Coronary artery (tissue), 2 donors: ENCODE results near the gene PRDM8.
"Not testable (repeated sequence)": the region's sequence is repeated elsewhere in the genome, so short reads cannot be mapped to it uniquely, and the experiment has no call there.

Experiments
- DNase-seq: peaks from one replicate; pipeline ENCODE4 v3.0.0-alpha.2; 2017; ENCODE audit warnings: low spot score
- H3K27ac ChIP-seq, 2 donors: fragments of 200-600 bp; sonication (generic); one replicate each; pipeline ENCODE4 v1.5.1; 2016 to 2019
- H3K4me3 ChIP-seq: fragments of 200-600 bp; sonication (generic); 2 replicates; pipeline ENCODE4 v1.5.1; 2016; ENCODE audit warnings: mild to moderate bottlenecking, moderate library complexity
- TF ChIP-seq, protein P1 (sequence below): fragments of 200-600 bp; sonication (generic); IDR thresholded peaks from one replicate; pipeline ENCODE4 v1.5.1; 2019; ENCODE audit warnings: antibody characterized with exemption

The PRDM8 gene

DNA sequence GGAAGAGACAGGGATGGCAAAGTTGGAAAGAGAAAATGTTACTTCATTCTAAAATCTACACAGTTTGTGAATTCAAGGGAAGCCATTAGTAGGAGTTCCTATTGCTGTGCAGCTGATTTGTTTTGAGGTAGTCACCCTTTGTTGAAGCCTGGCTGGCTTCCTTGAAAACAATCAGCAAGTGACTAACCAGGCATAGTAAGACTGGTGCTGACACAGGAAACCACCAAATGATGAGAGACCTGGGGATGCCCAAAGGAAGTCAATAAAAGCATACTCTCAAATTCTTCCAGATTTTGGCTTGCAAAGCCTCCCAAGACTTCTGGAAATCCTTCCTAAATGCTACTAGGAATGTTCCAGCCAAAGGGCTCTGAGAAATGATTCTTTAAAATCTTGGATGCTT is 23.9 kb upstream of the PRDM8 start:
- TF ChIP-seq, protein P1, sequence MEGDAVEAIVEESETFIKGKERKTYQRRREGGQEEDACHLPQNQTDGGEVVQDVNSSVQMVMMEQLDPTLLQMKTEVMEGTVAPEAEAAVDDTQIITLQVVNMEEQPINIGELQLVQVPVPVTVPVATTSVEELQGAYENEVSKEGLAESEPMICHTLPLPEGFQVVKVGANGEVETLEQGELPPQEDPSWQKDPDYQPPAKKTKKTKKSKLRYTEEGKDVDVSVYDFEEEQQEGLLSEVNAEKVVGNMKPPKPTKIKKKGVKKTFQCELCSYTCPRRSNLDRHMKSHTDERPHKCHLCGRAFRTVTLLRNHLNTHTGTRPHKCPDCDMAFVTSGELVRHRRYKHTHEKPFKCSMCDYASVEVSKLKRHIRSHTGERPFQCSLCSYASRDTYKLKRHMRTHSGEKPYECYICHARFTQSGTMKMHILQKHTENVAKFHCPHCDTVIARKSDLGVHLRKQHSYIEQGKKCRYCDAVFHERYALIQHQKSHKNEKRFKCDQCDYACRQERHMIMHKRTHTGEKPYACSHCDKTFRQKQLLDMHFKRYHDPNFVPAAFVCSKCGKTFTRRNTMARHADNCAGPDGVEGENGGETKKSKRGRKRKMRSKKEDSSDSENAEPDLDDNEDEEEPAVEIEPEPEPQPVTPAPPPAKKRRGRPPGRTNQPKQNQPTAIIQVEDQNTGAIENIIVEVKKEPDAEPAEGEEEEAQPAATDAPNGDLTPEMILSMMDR = no peak
- no peak overlapping the region for H3K4me3 ChIP-seq
- DNase-seq = no peak
- H3K27ac ChIP-seq = no peak overlapping the region

GRCh38 chr4:80173841-80174240 is 23.5 kb upstream of the PRDM8 start:
- H3K27ac ChIP-seq = no peak overlapping the region

GRCh38 chr4:80177793-80178192 is 19.5 kb upstream of the PRDM8 start:
- H3K4me3 ChIP-seq, H3K27ac ChIP-seq, DNase-seq: not testable (repeated sequence)

More at GRCh38 chr4:80173841-80174240, 23.5 kb upstream of the PRDM8 start:
- H3K4me3 ChIP-seq = no peak overlapping the region
- TF ChIP-seq, protein P1 = no peak
- no peak for DNase-seq

DNA sequence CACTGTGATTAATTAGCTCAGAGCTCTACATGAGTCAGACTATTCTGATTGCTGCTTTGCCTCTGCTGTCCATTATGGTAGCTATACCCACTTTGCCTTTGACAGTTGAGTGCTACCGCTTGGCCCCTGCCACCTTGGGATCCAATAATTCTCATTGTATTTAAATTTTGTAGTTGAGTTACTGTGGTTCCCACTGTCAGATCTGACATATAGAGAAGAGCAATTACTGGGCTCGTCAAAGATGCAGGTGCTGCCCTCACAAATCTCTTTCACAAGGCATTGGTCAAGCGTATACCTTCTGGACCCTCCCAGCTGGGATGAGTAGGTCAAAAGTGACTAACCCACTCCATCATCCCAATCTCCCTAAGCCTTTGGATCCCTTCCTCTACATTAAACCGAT is 18.3 kb upstream of the PRDM8 start:
- TF ChIP-seq, protein P1 = no peak
- H3K4me3 ChIP-seq = no peak overlapping the region
- DNase-seq = no peak

DNA sequence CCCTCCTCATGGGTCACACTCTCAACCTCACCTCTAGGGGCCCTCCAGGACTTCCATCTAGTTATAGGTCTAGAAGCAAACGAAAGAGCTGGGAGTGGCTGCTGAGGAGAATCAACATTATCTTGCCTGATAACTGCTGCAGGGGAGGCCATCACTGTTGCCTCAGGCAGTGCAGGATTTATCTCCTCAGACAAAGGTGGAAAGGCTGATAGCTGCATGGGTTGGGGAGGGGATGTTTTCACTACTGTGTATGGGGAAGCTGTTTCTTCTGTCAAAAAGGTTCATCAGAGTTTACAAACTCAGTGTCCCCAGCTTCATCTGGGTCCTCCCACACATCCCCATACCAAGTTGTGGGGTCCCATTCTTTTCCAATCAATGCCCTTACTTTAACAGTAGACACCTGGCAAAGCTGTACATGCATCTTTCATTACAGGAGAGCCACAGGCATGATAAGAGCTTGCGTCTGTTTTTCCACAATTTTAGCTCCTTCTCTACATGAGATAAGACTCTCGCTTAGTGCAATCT is 17.6 kb upstream of the PRDM8 start:
- H3K27ac ChIP-seq = no peak overlapping the region
- H3K4me3 ChIP-seq = no peak overlapping the region
- TF ChIP-seq, protein P1 = no peak
- DNase-seq = no peak

More for the DNA sequence above, 18.3 kb upstream of the PRDM8 start:
- H3K27ac ChIP-seq = no peak overlapping the region

DNA sequence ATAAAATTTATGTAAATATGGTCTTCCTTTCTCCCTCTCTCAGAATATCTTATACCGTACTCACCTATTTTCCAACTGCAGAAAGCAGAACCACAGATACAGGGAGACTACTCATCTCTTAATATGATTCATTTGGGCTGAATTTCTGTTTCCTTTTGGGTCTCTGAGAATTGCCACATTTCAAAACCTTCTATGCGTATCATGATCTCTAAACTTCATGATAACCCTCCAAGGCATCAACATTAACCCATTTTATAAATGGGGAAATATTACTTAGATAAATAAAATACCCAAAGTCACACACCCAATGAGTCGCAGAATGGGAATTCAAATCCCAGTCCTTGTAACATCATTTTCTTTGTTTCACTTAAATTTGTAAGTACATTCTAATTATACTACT is 16.6 kb upstream of the PRDM8 start:
- no peak overlapping the region for H3K27ac ChIP-seq
- TF ChIP-seq, protein P1 = no peak
- no peak for DNase-seq
- H3K4me3 ChIP-seq = no peak overlapping the region

DNA sequence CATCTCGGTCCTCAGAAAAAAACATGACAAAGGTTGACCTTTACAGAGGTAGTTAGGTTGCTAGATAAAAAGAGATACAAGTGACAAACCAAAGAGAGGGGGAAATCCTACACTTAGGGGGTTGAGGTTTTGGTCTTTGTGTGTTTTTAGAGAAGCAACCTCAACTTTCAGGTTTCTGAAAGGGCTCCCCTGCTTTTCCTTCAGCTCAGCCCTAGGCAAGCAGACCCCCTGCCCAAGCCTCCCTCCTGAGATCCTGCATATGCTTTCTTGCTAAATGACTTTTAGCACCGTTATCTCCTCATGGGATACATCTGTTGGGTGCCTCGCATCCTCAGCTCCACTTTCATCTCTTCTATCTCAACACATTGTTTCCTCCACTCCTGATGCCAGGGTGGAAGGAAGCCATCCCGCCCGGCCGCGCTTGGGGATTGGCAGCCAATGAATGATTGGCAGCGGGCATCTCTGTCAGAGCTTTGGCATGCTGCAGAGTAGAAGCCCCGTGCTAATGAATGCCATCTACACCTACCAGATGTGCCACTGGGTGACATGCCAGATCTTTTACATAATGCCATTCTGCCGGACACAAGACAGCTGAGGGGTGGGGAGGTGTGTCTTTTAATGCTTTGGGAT is 15.0 kb upstream of the PRDM8 start:
- TF ChIP-seq, protein P1 = no peak
- no peak for DNase-seq
- Histone ChIP-seq H3K27ac (no peak overlapping the region), H3K4me3 (peak overlapping the region; percentile 88)
